Neural progenitor cell (in vitro differentiated cells): Measurements from ENCODE around the gene TEF.

ENCODE experiments used
- EZH2 ChIP-seq: fragments of 200-600 bp; sonication (generic); IDR thresholded peaks from 2 replicates; pipeline ENCODE4 v1.6.1; 2017; ENCODE audit warnings: antibody characterized with exemption, mild to moderate bottlenecking, moderate library complexity
- TF ChIP-seq, protein P1 (sequence below): fragments of 200-600 bp; sonication (generic); IDR thresholded peaks from 2 replicates; pipeline ENCODE4 v1.5.1; 2017; ENCODE audit warnings: antibody characterized with exemption, mild to moderate bottlenecking

DNA sequence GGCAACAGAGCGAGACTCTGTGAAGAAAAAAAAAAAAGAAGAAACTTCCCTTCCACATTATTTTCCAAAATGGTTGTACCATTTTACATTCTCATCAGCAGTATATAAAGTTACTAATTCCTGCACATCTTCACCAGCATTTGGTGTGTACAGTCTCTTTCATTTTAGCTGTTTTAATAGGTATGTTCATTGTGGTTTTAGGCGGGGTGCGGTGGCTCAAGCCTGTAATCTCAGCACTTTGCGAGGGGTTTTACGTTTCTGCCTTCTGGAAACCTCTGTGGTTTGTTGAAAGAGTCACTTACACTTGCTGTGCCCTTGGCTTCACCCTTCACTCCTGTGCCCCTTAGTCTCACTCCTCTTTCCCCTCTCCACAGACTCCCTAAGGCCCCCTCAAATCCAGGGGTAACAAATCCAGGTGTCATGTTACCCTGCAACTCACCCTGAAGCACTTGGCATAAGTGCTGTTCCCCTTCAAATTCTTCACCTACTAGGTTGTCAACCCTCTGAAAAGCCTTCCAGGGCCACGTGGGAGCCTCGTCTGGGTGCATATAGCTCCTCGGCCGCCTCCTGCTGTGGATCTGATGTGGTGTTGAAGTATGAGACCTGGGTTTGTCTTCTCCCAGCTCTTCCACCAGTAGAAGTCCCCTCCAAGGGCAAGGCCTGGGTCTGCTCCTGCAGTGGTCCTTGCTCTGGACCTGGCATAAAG lies 44.1 kb downstream of the TEF start:
- TF ChIP-seq, protein P1, sequence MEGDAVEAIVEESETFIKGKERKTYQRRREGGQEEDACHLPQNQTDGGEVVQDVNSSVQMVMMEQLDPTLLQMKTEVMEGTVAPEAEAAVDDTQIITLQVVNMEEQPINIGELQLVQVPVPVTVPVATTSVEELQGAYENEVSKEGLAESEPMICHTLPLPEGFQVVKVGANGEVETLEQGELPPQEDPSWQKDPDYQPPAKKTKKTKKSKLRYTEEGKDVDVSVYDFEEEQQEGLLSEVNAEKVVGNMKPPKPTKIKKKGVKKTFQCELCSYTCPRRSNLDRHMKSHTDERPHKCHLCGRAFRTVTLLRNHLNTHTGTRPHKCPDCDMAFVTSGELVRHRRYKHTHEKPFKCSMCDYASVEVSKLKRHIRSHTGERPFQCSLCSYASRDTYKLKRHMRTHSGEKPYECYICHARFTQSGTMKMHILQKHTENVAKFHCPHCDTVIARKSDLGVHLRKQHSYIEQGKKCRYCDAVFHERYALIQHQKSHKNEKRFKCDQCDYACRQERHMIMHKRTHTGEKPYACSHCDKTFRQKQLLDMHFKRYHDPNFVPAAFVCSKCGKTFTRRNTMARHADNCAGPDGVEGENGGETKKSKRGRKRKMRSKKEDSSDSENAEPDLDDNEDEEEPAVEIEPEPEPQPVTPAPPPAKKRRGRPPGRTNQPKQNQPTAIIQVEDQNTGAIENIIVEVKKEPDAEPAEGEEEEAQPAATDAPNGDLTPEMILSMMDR, result no peak
- no peak for TF ChIP-seq EZH2
